ENCODE data around the gene STIM1.

DNA sequence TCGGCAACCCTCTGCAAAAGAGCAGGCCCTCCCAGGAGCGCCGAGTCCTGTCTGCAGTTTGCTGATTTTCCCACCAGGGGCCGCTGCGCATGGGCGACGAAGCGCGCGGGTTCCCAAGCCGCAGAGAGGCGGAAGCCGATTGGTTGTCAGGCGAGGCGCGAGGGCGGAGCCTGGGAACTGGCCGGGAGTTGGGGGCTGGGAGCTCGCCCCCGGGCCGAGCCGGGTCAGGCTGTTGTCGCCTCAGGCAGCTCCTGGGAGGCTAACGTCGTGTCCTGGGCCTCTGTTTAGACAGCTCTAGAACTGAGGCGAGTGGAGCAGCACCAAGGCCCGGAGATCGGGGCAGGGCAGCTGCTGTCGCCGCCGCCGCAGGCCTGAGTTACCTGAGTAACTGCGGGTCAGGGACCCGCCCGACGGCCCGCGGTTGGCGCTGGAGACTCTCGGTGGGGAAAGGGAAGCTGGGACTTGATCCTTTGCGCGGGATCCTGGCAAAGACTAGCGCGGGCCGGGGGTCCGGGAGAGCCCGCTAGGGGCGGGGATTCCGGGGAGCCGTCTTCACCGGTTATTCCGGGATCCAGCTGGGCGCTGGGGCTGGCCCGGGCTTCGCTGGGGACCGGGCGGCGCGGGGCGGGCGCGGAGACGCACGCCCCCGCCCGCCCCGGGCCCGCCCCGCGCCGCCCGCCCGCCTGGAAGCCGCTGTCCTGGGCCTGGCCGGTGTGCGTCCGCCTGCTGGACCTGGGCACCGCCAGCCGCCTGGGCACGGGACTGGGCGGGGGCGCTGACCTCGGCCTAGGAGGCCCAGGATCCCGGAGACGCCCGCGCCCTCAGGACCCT is at the start of gene STIM1:
- TF ChIP-seq, protein P1, sequence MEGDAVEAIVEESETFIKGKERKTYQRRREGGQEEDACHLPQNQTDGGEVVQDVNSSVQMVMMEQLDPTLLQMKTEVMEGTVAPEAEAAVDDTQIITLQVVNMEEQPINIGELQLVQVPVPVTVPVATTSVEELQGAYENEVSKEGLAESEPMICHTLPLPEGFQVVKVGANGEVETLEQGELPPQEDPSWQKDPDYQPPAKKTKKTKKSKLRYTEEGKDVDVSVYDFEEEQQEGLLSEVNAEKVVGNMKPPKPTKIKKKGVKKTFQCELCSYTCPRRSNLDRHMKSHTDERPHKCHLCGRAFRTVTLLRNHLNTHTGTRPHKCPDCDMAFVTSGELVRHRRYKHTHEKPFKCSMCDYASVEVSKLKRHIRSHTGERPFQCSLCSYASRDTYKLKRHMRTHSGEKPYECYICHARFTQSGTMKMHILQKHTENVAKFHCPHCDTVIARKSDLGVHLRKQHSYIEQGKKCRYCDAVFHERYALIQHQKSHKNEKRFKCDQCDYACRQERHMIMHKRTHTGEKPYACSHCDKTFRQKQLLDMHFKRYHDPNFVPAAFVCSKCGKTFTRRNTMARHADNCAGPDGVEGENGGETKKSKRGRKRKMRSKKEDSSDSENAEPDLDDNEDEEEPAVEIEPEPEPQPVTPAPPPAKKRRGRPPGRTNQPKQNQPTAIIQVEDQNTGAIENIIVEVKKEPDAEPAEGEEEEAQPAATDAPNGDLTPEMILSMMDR (IDR thresholded peaks at IDR 0.05): peak; percentile 100
- TF ChIP-seq, protein P2, sequence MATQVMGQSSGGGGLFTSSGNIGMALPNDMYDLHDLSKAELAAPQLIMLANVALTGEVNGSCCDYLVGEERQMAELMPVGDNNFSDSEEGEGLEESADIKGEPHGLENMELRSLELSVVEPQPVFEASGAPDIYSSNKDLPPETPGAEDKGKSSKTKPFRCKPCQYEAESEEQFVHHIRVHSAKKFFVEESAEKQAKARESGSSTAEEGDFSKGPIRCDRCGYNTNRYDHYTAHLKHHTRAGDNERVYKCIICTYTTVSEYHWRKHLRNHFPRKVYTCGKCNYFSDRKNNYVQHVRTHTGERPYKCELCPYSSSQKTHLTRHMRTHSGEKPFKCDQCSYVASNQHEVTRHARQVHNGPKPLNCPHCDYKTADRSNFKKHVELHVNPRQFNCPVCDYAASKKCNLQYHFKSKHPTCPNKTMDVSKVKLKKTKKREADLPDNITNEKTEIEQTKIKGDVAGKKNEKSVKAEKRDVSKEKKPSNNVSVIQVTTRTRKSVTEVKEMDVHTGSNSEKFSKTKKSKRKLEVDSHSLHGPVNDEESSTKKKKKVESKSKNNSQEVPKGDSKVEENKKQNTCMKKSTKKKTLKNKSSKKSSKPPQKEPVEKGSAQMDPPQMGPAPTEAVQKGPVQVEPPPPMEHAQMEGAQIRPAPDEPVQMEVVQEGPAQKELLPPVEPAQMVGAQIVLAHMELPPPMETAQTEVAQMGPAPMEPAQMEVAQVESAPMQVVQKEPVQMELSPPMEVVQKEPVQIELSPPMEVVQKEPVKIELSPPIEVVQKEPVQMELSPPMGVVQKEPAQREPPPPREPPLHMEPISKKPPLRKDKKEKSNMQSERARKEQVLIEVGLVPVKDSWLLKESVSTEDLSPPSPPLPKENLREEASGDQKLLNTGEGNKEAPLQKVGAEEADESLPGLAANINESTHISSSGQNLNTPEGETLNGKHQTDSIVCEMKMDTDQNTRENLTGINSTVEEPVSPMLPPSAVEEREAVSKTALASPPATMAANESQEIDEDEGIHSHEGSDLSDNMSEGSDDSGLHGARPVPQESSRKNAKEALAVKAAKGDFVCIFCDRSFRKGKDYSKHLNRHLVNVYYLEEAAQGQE (IDR thresholded peaks at IDR 0.05; ENCODE audit: insufficient read depth in 1 of 2, low read depth in 2 of 2, low read length in 1 of 2): peak in 1 of 2 experiments; percentile 21; a peak in 1 of 4 replicates
- TF ChIP-seq POLR2AphosphoS5 (IDR thresholded peaks at IDR 0.05; ENCODE audit: low read depth, low read length) (peak; percentile 54), TCF7L2 (IDR thresholded peaks at IDR 0.05; ENCODE audit: low read depth, low read length) (peak; percentile 12; the same call in 1 of the 2 replicates)

Data from Panc1 (cell line).